ENCODE results near the gene MT1M.
"Not testable (repeated sequence)": the region's sequence is repeated elsewhere in the genome, so short reads cannot be mapped to it uniquely, and the experiment has no call there.

The MT1M gene

GRCh38 chr16:56673921-56674320, 41.5 kb downstream of the MT1M start:
- DNase-seq (ENCODE audit: low spot score) = no peak

GRCh38 chr16:56674570-56674969, 42.1 kb downstream of the MT1M start:
- not testable (repeated sequence) for DNase-seq (ENCODE audit: low spot score)

- no peak for DNase-seq (ENCODE audit: low spot score)
Measured at GRCh38 chr16:56675685-56676210, 43.3 kb downstream of the MT1M start.

- no peak for DNase-seq (ENCODE audit: low spot score)
Measured at GRCh38 chr16:56677474-56677873, 45.0 kb downstream of the MT1M start.

GRCh38 chr16:56679078-56679730, 46.7 kb downstream of the MT1M start:
- no peak for DNase-seq (ENCODE audit: low spot score)

GRCh38 chr16:56679818-56680217, 47.4 kb downstream of the MT1M start:
- DNase-seq (ENCODE audit: low spot score) = no peak

GRCh38 chr16:56681939-56682702, 49.7 kb downstream of the MT1M start, which contains the start of gene MT1X:
Gene MT1X, plus strand, starts transcription at chr16:56682470. Its CDS starts 71 bp downstream, at chr16:56682541.
- peak; percentile 89 for DNase-seq (ENCODE audit: low spot score)

- DNase-seq (ENCODE audit: low spot score) = no peak
Measured at GRCh38 chr16:56682703-56683397, 50.4 kb downstream of the MT1M start.

All from putamen (tissue), 1 donor.